Hepatocyte (in vitro differentiated cells): ENCODE measurements around the gene SCAPER. TPM values are rescaled to one million over a fixed set of nuclear protein-coding genes. Genes with fewer than 3 reads are reported as not detected.

Source experiments
- DNase-seq: peaks from one replicate; pipeline ENCODE4 v3.0.0-alpha.2; 2016; ENCODE audit warnings: low spot score
- H2AFZ ChIP-seq: fragments of 200-600 bp; sonication (generic); 2 replicates; pipeline ENCODE4 v1.6.0; 2016; ENCODE audit warnings: antibody characterized with exemption, mild to moderate bottlenecking
- H3K27ac ChIP-seq: fragments of 200-600 bp; sonication (generic); 2 replicates; pipeline ENCODE4 v1.5.1; 2016; ENCODE audit warnings: mild to moderate bottlenecking
- H3K27me3 ChIP-seq: fragments of 200-600 bp; sonication (generic); 2 replicates; pipeline ENCODE4 v1.6.1; 2016
- H3K36me3 ChIP-seq: fragments of 200-600 bp; sonication (generic); replicated peaks from 2 replicates; pipeline ENCODE4 v1.5.1; 2016; ENCODE audit warnings: low read depth; ENCODE audit not compliant: insufficient read depth
- H3K4me1 ChIP-seq: fragments of 200-600 bp; sonication (generic); 2 replicates; pipeline ENCODE4 v1.5.1; 2016; ENCODE audit warnings: mild to moderate bottlenecking, moderate library complexity; ENCODE audit not compliant: insufficient read depth
- H3K4me2 ChIP-seq: fragments of 200-600 bp; sonication (generic); 2 replicates; pipeline ENCODE4 v1.6.0; 2016
- H3K4me3 ChIP-seq: fragments of 200-600 bp; sonication (generic); 2 replicates; pipeline ENCODE4 v1.5.1; 2016; ENCODE audit warnings: mild to moderate bottlenecking
- H3K79me2 ChIP-seq: fragments of 200-600 bp; sonication (generic); 2 replicates; pipeline ENCODE4 v1.6.0; 2017; ENCODE audit warnings: mild to moderate bottlenecking
- H3K9me2 ChIP-seq: fragments of 200-600 bp; sonication (generic); replicated peaks from 2 replicates; pipeline ENCODE4 v1.6.0; 2017; ENCODE audit warnings: mild to moderate bottlenecking; ENCODE audit not compliant: insufficient read depth
- H3K9me3 ChIP-seq: fragments of 200-600 bp; sonication (generic); 2 replicates; pipeline ENCODE4 v1.5.1; 2016; ENCODE audit warnings: low read depth, mild to moderate bottlenecking
- H4K20me1 ChIP-seq: fragments of 200-600 bp; sonication (generic); 2 replicates; pipeline ENCODE4 v1.6.0; 2016; ENCODE audit warnings: mild to moderate bottlenecking; ENCODE audit not compliant: insufficient read depth, poor library complexity, severe bottlenecking
- CTCF ChIP-seq: fragments of 200-600 bp; sonication (generic); IDR thresholded peaks from 2 replicates; pipeline ENCODE4 v1.5.1; 2016; ENCODE audit warnings: antibody characterized with exemption, mild to moderate bottlenecking; ENCODE audit not compliant: poor library complexity
- EZH2 ChIP-seq: fragments of 200-600 bp; sonication (generic); IDR thresholded peaks from 2 replicates; pipeline ENCODE4 v1.6.1; 2016; ENCODE audit warnings: antibody characterized with exemption, mild to moderate bottlenecking, borderline replicate concordance
- EZH2phosphoT487 ChIP-seq: fragments of 200-600 bp; sonication (generic); IDR thresholded peaks from one replicate; pipeline ENCODE4 v1.6.1; 2018; ENCODE audit warnings: antibody characterized with exemption, mild to moderate bottlenecking, low read depth, moderate library complexity; ENCODE audit not compliant: unreplicated experiment, severe bottlenecking
- WGBS: methylation state at CpG from one replicate; pipeline ENCODE4 v1.1.6; 2016; ENCODE audit warnings: low lambda C conversion rate; ENCODE audit errors: missing lambda C conversion rate; 5-methylcytosine and 5-hydroxymethylcytosine counted together
- polyA plus RNA-seq: library from polyadenylated mRNA; unstranded; fragments of >200 nt; fragmentation: Nextera tagmentation; extraction: Ambion mirVana; gene quantifications from 2 replicates; pipeline ENCODE4 v1.2.1, GENCODE V29; 2016
- total RNA-seq: library from RNA; depleted of rRNA; stranded (reverse); fragments of >200 nt; gene quantifications from 2 replicates; pipeline ENCODE4 v1.2.3, GENCODE V29; 2014

The SCAPER gene
- total and polyA plus RNA-seq, 2 experiments from 2014 or later = 20.8 to 27.4 TPM

GRCh38 chr15:76344893-76345582, 560.1 kb downstream of the SCAPER start:
- H3K4me1 ChIP-seq = peaks cover 51% of the 10 kb centered on the region
- H3K9me3 ChIP-seq = no peaks in the 10 kb centered on the region
- H2AFZ ChIP-seq = no peak overlapping the region
- H3K79me2 ChIP-seq = peaks cover 26% of the 10 kb centered on the region
- H3K27ac ChIP-seq = peak overlapping the region; percentile 92
- DNase-seq = no peak
- no peaks in the 10 kb centered on the region for H3K9me2 ChIP-seq
- H3K4me2 ChIP-seq = peak overlapping the region; percentile 97
- no peaks in the 10 kb centered on the region for H3K36me3 ChIP-seq
- no peak overlapping the region for H3K4me3 ChIP-seq
- no peaks in the 10 kb centered on the region for H4K20me1 ChIP-seq
- WGBS = 20% methylated on average over 3 of the region's 3 CpGs
- H3K27me3 ChIP-seq = peaks cover 86% of the 10 kb centered on the region
- TF ChIP-seq EZH2 (no peak), CTCF (no peak), EZH2phosphoT487 (no peak)

GRCh38 chr15:76343313-76343996, 561.7 kb downstream of the SCAPER start:
- WGBS = 20% methylated on average over 16 of the region's 16 CpGs
- no peak overlapping the region for H3K4me3 ChIP-seq
- no peaks in the 10 kb centered on the region for H3K9me3 ChIP-seq
- H3K27me3 ChIP-seq = peaks cover 100% of the 10 kb centered on the region
- peaks cover 10% of the 10 kb centered on the region for H4K20me1 ChIP-seq
- no peaks in the 10 kb centered on the region for H3K9me2 ChIP-seq
- H3K27ac ChIP-seq = peak overlapping the region; percentile 92
- DNase-seq = no peak
- H2AFZ ChIP-seq = no peak overlapping the region
- peak overlapping the region; percentile 97 for H3K4me2 ChIP-seq
- no peaks in the 10 kb centered on the region for H3K36me3 ChIP-seq
- H3K79me2 ChIP-seq = peaks cover 33% of the 10 kb centered on the region
- no peak for TF ChIP-seq CTCF
- TF ChIP-seq EZH2phosphoT487 = no peak
- TF ChIP-seq EZH2 = no peak
- peaks cover 55% of the 10 kb centered on the region for H3K4me1 ChIP-seq

DNA sequence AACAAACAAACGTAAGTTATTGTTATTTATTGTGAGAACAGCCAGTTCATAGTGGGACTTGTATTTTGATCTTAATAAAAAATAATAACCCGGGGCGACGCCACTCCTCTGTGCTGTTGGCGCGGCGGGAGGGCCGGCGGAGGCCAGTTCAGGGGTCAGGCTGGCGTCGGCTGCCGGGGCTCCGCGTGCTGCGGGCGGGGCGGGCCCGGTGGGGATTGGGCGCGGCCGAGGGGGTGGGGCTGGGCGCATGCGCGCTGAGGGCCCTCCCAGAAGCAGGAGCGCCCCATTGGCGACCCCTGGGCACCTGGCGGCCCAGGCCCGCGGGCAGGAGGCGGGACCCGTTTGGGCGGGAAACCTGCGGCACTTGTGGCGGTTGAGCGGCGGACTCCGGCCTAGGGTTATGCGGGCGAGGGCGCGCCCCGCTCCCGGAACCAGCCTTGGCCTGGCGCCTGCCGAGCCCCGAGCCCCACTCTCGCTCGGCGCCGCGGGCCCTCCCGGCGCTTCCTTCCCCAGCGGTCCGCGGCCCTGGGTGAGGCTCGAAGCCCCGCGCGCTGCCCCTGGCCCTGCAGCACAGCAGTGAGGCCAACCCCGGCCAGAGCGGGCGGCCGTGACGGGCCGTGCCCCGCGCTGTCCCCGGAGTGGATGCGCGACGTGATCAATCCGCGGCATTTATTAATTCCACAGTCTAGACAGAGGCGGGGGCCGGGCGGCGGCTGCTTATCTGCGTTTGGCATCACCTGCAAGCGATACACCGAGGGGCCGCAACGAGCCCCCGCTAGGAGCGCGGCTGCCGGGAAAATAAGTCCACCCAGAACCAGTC, 562.5 kb downstream of the SCAPER start:
- Histone ChIP-seq H3K9me3 (no peaks in the 10 kb centered on the region), H3K36me3 (no peaks in the 10 kb centered on the region), H3K27ac (peak overlapping the region; percentile 92), H3K4me3 (no peak overlapping the region), H3K4me2 (peak overlapping the region; percentile 97), H3K79me2 (peaks cover 34% of the 10 kb centered on the region), H3K9me2 (no peaks in the 10 kb centered on the region), H2AFZ (no peak overlapping the region), H4K20me1 (peaks cover 11% of the 10 kb centered on the region), H3K27me3 (peaks cover 99% of the 10 kb centered on the region), H3K4me1 (peaks cover 60% of the 10 kb centered on the region)
- DNase-seq = peak; percentile 44
- no peak for TF ChIP-seq CTCF
- peak; percentile 13 for TF ChIP-seq EZH2phosphoT487
- TF ChIP-seq EZH2 = peak; percentile 76
- WGBS = 8% methylated on average over 56 of the region's 87 CpGs
